Astrocyte of the spinal cord (primary cell): ENCODE results near the gene GCC1.
A peak's percentile ranks its signal among the peaks of the same experiment; 100 is the strongest.
"Not testable (repeated sequence)": the region's sequence is repeated elsewhere in the genome, so short reads cannot be mapped to it uniquely, and the experiment has no call there.

Experiments used
- DNase-seq: peaks from one replicate; pipeline ENCODE4 v3.0.0; 2011; ENCODE audit warnings: low read depth, low spot score
- H3K4me3 ChIP-seq: 2 replicates; pipeline ENCODE4 v1.5.1; 2011; ENCODE audit warnings: low read depth, mild to moderate bottlenecking, low read length, moderate library complexity
- CTCF ChIP-seq: IDR thresholded peaks from 2 replicates; pipeline ENCODE4 v1.5.1; 2012; ENCODE audit warnings: low read depth, mild to moderate bottlenecking, low read length, inconsistent platforms
- in situ Hi-C: cut with HindIII; loops from 2 replicates; pipeline ENCODE4 v1.10.0; 2017; ENCODE audit warnings: low sequenced_read_pairs

The GCC1 gene

GRCh38 chr7:127550247-127550646, 35.1 kb downstream of the GCC1 start:
- no peak overlapping the region for H3K4me3 ChIP-seq
- DNase-seq = no peak
- in situ Hi-C loops = no loop called here
- TF ChIP-seq CTCF = peak; percentile 24

GRCh38 chr7:127546313-127546712, 39.1 kb downstream of the GCC1 start:
- in situ Hi-C loops = no loop called here
- no peak for DNase-seq
- H3K4me3 ChIP-seq = no peak overlapping the region
- TF ChIP-seq CTCF = no peak

GRCh38 chr7:127541548-127541947, 43.8 kb downstream of the GCC1 start:
- H3K4me3 ChIP-seq = no peak overlapping the region
- DNase-seq = no peak
- no peak for TF ChIP-seq CTCF
- in situ Hi-C loops = no loop called here

- in situ Hi-C loops, H3K4me3 ChIP-seq, DNase-seq: not testable (repeated sequence)
Observed at GRCh38 chr7:127540461-127540860, 44.9 kb downstream of the GCC1 start.

- in situ Hi-C loops = no loop called here
- no peak overlapping the region for H3K4me3 ChIP-seq
- no peak for DNase-seq
- no peak for TF ChIP-seq CTCF
Observed at GRCh38 chr7:127539116-127539515, 46.3 kb downstream of the GCC1 start.

- in situ Hi-C loops = no loop called here
- no peak for TF ChIP-seq CTCF
- no peak for DNase-seq
- H3K4me3 ChIP-seq = no peak overlapping the region
Observed at GRCh38 chr7:127536741-127537140, 48.7 kb downstream of the GCC1 start.

GRCh38 chr7:127536394-127536691, 49.1 kb downstream of the GCC1 start:
- H3K4me3 ChIP-seq = no peak overlapping the region
- no peak for TF ChIP-seq CTCF
- in situ Hi-C loops = no loop called here
- DNase-seq = no peak
